NCI-H345 treated with DMSO at 0.1 percent for 48 hours (cell line): Measurements from ENCODE around the gene F2.
"Not testable (repeated sequence)": the region's sequence is repeated elsewhere in the genome, so short reads cannot be mapped to it uniquely, and the experiment has no call there.

Experiments
- DNase-seq: peaks from one replicate; lab custom pipeline; 2025; ENCODE audit not compliant: unreplicated experiment; lab: John Stamatoyannopoulos, UW

F2 gene

GRCh38 chr11:46717825-46718154 lies 1.2 kb upstream of the F2 start:
- DNase-seq = not testable (repeated sequence)

GRCh38 chr11:46718155-46719019 lies 626 bp upstream of the F2 start:
- DNase-seq = no peak

GRCh38 chr11:46719543-46720218 lies 668 bp downstream of the F2 start:
- no peak for DNase-seq

GRCh38 chr11:46721286-46721685 lies 2.3 kb downstream of the F2 start:
- no peak for DNase-seq

- no peak for DNase-seq
Observed at GRCh38 chr11:46722566-46723358, 3.7 kb downstream of the F2 start.

GRCh38 chr11:46723359-46723680 lies 4.3 kb downstream of the F2 start:
- DNase-seq = no peak

- no peak for DNase-seq
Observed at GRCh38 chr11:46724088-46724487, 5.1 kb downstream of the F2 start.

- no peak for DNase-seq
Observed at GRCh38 chr11:46725338-46726205, 6.6 kb downstream of the F2 start.

- no peak for DNase-seq
Observed at GRCh38 chr11:46726206-46726862, 7.3 kb downstream of the F2 start.

GRCh38 chr11:46727952-46728658 lies 9.1 kb downstream of the F2 start:
- no peak for DNase-seq

- DNase-seq = no peak
Observed at GRCh38 chr11:46728659-46729040, 9.6 kb downstream of the F2 start.

- DNase-seq = no peak
Observed at GRCh38 chr11:46729110-46730027, 10.4 kb downstream of the F2 start.

GRCh38 chr11:46731545-46731944 lies 12.5 kb downstream of the F2 start:
- DNase-seq = no peak

GRCh38 chr11:46733234-46733633 lies 14.2 kb downstream of the F2 start:
- no peak for DNase-seq

- DNase-seq = no peak
Observed at GRCh38 chr11:46736146-46736545, 17.1 kb downstream of the F2 start.

- no peak for DNase-seq
Observed at GRCh38 chr11:46736615-46737014, 17.6 kb downstream of the F2 start.

- DNase-seq = no peak
Observed at GRCh38 chr11:46737699-46738098, 18.7 kb downstream of the F2 start.

GRCh38 chr11:46738887-46739286 lies 19.9 kb downstream of the F2 start:
- DNase-seq = no peak
